Measurements from ENCODE around the gene BBX. TPM values are rescaled to one million over a fixed set of nuclear protein-coding genes. Genes with fewer than 3 reads are reported as not detected.
A peak's percentile ranks its signal among the peaks of the same experiment; 100 is the strongest.

The BBX gene
- total RNA-seq: 90.3 to 95.1 TPM (median 90.4 TPM) in 3 replicates

GRCh38 chr3:107522510-107523288 is at the start of gene BBX:
Gene BBX (plus strand): TSS chr3:107522962. CDS start chr3:107710461, 187,499 bp downstream.
- TF ChIP-seq CTCF (IDR thresholded peaks at IDR 0.05; ENCODE audit: unreplicated experiment): no peak
- peaks cover 7% of the 10 kb centered on the region for H3K36me3 Mint-ChIP-seq
- H3K27me3 Mint-ChIP-seq (ENCODE audit: low read depth): no peaks in the 10 kb centered on the region
- peak; percentile 70 to 97 for DNase-seq (ENCODE audit: low spot score in 2 of 2, unreplicated experiment in 2 of 2)
- H3K4me1 Mint-ChIP-seq: peaks cover 20% of the 10 kb centered on the region
- peak within 1 kb of the TSS; percentile 96 for H3K4me3 Mint-ChIP-seq
- H3K9me3 Mint-ChIP-seq: no peaks in the 10 kb centered on the region
- peak within 1 kb of the TSS; percentile 99 for H3K27ac Mint-ChIP-seq

GRCh38 chr3:107476462-107476861 is 46.3 kb upstream of the BBX start:
- H3K9me3 Mint-ChIP-seq: peaks cover 34% of the 10 kb centered on the region
- no peak overlapping the region for H3K4me3 Mint-ChIP-seq
- no peaks in the 10 kb centered on the region for H3K36me3 Mint-ChIP-seq
- no peak for DNase-seq (ENCODE audit: low spot score in 2 of 2, unreplicated experiment in 2 of 2)
- H3K27ac Mint-ChIP-seq: no peak overlapping the region
- peaks cover 3% of the 10 kb centered on the region for H3K27me3 Mint-ChIP-seq (ENCODE audit: low read depth)
- H3K4me1 Mint-ChIP-seq: no peaks in the 10 kb centered on the region
- TF ChIP-seq CTCF (IDR thresholded peaks at IDR 0.05; ENCODE audit: unreplicated experiment): no peak

GRCh38 chr3:107487490-107487889 is 35.3 kb upstream of the BBX start:
- Mint-ChIP-seq H3K4me1 (no peaks in the 10 kb centered on the region), H3K27ac (no peak overlapping the region), H3K27me3 (ENCODE audit: low read depth) (no peaks in the 10 kb centered on the region), H3K9me3 (no peaks in the 10 kb centered on the region), H3K36me3 (no peaks in the 10 kb centered on the region), H3K4me3 (no peak overlapping the region)
- TF ChIP-seq CTCF (IDR thresholded peaks at IDR 0.05; ENCODE audit: unreplicated experiment): no peak
- DNase-seq (ENCODE audit: low spot score in 2 of 2, unreplicated experiment in 2 of 2): no peak

GRCh38 chr3:107488942-107489341 is 33.8 kb upstream of the BBX start:
- Mint-ChIP-seq H3K27me3 (ENCODE audit: low read depth) (no peaks in the 10 kb centered on the region), H3K27ac (no peak overlapping the region), H3K4me1 (no peaks in the 10 kb centered on the region), H3K36me3 (no peaks in the 10 kb centered on the region), H3K4me3 (no peak overlapping the region), H3K9me3 (no peaks in the 10 kb centered on the region)
- DNase-seq (ENCODE audit: low spot score in 2 of 2, unreplicated experiment in 2 of 2): no peak
- no peak for TF ChIP-seq CTCF (IDR thresholded peaks at IDR 0.05; ENCODE audit: unreplicated experiment)

- Mint-ChIP-seq H3K4me3 (no peak overlapping the region), H3K27ac (no peak overlapping the region), H3K4me1 (no peaks in the 10 kb centered on the region), H3K36me3 (no peaks in the 10 kb centered on the region), H3K9me3 (no peaks in the 10 kb centered on the region), H3K27me3 (ENCODE audit: low read depth) (no peaks in the 10 kb centered on the region)
- no peak for TF ChIP-seq CTCF (IDR thresholded peaks at IDR 0.05; ENCODE audit: unreplicated experiment)
- DNase-seq (ENCODE audit: low spot score in 2 of 2, unreplicated experiment in 2 of 2): no peak
These were observed 29.6 kb upstream of the BBX start for GRCh38 chr3:107493134-107493533.
